CD4-positive, alpha-beta T cell treated with Interleukin-15 for 4 hours (primary cell): ENCODE results near the gene CHFR.
"Not testable (repeated sequence)": the region's sequence is repeated elsewhere in the genome, so short reads cannot be mapped to it uniquely, and the experiment has no call there.

Experiments
- DNase-seq: peaks from one replicate; pipeline ENCODE4 v3.0.0-alpha.2; 2020; ENCODE audit warnings: low spot score

Gene CHFR

DNA sequence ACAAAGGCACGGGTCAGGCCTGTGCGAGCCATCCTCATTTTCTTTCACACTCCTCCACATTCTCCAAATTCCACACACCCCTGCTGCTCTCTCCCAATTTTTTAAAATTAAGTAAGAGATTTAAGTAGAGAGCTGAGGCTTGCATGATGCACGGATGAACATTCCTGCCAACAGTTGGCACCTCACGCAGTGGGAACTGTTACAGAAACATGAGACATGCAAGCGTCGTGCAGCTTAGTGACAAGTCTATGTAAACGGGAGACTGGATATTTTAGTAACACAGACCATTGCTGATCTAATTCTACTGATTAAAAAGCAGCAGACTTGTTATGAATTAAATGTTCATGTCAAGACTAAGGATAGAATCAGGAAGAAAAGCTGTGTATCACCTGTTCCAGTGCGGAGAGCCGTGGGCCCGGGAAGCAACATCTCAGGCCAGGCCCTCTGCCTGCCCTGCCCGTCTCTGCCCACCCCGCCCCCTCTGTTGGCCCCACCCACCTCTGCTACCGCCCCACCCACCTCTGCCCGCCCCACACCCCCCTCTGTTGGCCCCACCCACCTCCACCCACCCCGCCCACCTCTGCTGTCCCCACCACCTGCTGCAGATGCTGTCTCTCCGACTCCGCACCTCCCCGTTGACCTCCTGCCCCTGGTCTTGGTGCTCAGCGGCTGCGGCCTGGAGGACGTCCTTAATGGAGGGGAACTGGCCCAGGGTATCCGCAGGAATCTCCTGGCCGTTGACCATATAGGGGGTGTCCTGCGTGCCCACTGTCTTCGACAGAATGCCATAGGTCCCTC, 79.9 kb downstream of the CHFR start:
- DNase-seq: no peak

DNA sequence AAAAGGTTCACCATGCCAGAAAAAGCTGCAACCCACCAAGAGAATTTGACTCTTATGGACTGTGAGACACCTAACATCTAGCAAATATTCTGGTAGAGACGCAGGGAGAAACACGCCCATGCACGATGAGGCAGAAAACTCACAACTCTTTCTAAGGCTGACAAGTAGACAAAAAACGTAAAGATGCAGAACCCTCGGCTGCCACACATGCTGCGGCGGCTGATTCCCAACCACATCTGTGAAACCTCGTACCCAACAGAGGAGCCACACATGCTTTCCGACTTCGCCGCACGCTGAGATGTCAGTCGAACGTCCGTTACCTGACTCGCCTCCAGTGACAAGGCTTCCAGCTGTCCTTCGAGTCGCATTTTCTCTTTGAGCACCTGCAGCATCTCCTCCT, 80.5 kb downstream of the CHFR start:
- DNase-seq: no peak

DNA sequence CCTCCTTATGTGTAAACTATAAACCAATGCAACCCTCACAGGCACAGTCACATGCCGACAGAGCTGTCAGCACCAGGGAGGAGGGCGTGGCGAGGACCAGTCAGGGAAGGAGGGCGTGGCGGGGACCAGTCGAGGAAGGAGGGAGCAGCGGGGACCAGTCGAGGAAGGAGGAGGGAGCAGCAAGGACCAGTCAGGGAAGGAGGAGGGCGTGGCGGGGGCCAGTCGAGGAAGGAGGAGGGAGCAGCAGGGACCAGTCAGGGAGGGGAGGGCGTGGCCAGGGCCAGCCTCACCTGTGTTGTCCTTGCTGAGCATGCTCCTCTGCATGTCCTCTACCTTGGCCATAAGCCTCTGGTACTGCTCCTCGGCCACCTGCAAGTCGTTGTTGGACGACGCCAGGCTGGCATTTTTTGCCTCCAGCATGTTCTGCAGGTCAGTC, 83.0 kb downstream of the CHFR start:
- DNase-seq: no peak

DNA sequence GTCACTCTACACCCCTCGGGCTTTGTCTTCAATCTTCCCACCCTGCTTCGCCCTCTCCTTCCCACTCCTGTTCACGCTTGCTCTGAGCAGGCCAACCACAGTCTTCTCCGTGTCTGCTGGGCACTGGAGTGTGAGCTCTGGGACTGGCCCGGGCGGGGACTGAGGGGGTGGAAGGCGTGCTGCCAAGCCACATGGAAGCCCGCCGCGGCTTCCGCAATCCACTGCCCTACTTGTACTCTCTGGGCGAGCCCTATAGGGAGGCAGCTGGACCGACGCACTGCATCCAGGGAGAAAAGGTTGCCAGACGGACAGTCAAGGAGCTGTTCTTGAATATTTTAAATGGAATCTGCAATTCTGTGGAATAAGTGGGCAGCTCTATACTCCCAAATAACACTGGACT, 83.5 kb downstream of the CHFR start:
- no peak for DNase-seq

DNA sequence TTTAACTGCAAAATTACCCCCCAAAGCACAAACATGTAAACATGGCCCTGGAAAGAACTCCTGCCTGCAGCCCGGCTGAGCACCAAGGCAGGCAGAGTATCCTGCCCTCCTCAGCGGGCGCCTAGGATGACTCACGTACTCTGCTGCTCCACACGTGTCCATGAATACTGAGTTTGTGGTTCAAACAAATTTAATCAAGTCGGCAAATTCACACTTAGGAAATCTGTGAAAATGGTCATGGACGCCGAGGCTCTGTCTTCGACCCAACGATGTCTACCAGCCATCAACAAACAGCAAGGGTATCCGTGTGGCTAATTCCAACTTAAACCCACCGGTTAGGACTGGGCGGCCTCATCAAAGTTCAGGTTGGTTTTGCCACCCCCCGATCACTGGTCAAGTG, 84.3 kb downstream of the CHFR start:
- no peak for DNase-seq

DNA sequence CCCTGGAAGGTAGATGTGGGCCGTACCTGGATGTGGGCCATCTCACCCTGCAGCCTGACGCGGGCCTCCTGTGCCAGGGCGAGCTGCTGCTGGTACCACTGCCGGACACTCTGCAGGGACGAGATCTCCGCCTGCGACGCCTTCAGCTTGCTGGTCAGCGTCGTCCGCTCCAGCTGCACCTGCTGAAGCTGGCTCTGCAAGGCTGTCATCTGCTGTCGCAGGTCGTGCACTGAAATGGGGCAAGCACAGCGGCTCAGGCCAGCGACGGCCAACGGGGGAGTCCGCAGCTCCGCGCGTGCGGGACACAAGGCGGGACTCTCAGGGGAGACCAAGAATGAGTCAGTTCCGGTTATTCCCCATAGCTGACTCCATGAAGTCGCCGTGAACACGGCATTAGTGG, 85.7 kb downstream of the CHFR start:
- DNase-seq: no peak

DNA sequence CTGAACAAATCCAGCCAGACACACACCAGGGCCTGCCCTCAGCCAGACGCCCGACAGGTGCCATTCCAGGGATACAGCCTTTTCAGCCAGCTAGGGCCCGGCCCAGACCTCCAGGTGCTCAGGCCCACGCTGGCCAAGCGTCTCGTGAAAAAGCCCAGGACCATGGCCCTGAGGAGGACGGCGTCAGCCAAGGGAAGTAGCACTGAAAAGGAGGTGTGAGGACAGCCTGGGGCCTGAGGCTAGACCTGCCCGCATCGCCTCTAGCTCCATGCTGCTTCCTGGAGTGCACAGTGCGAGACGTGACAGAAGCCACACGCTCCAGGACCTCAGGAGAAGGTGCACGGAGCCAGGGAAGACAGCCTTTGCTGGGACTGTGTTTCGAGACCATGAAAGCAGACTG, 88.6 kb downstream of the CHFR start:
- DNase-seq: no peak

DNA sequence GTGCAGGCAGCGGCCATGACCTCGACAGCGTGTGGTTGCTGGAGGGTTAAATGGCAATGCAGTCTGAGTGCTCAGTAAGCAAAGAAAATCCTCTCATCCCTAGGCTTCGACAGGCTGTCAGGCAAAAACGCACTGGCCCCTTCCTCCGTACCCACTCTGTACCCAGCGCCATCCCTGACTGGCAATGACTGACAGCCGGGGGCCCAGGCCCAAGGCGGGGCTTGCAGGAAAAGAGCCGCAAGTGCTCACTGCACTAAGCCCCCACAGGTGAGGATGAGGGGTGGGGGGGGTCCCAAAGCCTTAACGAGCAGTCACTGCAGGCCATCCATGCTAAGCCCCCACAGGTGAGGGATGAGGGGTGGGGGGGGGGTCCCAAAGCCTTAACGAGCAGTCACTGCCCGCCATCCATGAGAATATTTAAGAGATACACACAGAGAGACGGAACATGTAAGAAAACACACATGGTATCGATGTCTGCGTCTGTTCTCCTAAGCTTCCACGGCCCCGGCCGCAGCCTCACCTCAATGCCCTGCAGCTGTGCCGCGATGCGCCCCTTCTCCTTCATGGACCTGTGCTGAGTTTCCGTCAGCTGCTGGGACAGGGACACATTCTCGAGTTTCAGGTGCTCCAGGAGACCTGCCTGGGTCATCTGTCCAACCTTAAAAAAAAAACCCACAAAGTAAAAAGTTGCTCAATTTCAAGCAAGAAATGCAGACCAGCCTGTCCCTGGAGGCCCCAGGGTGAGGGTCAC, 89.4 kb downstream of the CHFR start:
- no peak for DNase-seq

DNA sequence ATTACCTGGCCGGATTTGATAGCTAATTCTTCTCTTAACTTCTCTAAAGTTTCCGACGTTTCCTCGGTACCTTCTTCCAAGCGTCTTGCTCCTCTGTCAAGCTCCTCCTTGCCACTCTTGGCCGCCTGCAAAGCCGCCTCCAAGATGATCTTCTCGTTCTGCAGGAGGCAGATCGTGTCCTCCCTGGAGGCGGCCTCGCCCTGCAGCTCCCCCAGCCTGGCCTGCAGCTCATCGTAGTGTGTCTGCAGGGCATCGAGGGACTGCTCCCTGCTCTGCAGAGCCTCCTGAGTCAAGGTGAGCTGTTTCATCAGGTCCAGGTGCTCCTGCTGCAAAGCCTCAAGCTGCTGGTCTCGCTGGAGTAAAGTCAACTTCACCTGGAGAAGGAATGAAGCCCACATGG, 91.6 kb downstream of the CHFR start:
- no peak for DNase-seq

DNA sequence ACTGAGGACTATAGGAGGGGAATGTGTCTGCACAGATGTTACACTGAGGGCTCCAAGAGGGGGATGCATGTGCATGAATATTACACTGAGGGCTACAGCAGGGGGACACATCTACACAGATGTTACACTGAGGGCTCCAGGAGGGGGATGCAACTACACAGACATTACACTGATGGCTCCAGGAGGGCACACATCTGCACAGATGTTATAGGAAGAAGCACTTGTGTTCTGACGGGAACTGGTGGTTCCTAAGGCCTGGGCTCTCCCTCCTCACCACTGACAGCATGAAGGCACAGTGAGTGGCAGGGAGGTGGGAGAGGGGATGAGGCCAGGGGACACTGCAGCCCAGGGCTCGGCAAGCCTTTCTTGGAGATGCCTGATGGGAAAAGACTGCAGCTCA, 95.5 kb downstream of the CHFR start:
- not testable (repeated sequence) for DNase-seq

DNA sequence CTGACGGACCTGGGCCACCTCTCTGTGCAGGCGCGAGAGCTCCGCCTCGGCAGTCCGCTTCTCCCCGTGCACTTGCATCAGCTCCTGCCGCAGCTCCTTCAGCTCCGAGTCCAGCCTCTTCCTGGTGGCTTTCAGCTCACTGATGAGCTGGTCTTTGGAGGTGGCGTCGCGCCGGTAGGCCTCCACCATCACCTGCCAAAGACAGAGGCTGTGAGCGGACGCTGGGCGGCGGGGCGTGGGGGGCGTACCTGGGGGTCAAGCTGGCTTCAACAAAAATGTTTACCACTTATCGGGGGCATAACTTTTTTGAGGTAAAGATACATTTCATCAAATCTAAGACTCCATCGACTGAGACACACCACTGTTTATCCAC, 98.3 kb downstream of the CHFR start:
- DNase-seq: no peak

DNA sequence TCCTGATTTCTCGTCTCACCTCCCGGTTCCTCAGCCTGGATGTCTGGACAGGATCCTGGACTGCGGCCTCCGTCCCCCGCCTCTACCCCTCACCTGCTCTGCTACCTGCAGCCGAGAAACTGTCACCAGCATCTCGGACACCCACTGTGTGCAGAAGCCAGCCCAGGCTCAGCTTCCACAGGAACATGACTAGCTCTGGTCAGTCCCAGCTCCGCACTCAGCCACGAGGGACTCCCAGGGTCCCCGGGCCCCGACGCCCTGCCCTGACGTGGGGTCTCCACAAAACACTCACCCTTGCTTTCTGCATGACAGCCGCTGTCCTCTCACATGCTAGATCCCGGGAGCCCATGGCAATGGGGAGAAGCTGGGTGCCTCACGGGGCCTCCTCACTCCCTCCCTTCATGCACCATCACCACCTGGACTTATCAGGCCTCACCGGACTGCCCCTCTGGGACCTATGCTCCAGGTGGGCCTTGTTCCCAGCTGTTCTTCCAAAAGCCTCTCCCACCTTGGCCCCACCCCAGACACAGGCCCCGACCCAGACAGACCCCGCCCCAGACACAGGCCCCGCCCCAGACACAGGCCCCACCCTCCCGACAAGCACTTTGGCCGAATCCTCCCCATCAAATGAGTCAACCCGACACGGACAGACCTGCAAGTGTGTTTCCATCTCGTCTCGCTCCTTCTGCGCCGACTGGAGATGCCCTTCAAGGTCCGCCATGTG, 98.9 kb downstream of the CHFR start:
- no peak for DNase-seq

DNA sequence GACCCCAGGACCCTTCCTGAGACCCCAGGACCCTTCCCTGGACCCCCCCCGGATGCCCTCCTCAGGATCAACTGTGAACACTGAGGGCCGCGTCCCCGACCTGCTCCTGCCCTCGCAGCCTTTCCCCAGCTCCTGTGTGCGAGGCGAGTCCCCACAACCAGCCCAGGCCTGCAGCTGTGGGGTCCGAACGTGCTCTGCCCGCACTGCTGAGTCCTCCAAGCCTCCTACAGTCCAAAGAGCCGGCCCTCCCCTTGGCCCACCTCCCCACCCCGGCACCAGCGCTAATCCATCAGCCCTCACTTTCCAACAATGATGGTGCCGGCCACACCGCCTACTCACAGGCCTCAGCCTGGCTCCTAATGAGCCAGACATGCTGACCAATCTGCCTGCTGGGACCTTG, 99.5 kb downstream of the CHFR start:
- DNase-seq: no peak

DNA sequence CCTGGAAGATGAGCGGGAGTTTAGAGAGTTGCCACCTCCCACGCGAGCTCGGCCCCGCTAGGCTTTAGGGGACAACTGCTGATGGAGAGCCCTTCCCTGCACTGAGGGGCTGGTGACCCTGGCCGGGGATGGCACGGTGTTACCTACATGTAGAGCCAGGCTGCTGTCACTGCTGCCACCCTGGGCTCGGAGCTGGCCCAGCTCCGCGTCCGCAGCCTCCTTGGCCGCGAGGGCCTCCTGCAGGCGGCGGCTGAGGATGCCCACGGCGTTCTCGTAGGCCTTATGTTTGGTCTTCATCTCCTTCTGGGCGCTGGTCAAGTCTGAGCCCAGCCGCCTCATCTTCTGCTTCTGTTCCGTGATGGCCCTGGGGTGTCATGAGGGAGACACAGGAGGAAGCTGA, 101.2 kb downstream of the CHFR start:
- DNase-seq: no peak

DNA sequence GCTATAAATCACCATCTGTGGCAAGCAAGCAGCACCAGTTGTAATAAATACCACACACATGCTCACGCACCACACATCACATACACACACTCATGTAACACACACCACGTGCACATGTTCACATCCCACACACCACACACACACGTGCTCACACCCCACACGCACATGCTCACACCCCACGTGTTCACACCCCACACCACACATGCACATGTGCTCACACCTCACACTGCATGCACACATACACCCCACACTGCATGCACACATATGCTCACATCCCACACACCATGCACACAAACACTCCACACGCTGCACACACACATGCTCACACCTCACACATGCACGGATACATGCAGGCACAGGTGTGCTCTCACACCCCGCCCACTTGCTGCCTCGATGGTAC, 102.8 kb downstream of the CHFR start:
- DNase-seq: no peak

DNA sequence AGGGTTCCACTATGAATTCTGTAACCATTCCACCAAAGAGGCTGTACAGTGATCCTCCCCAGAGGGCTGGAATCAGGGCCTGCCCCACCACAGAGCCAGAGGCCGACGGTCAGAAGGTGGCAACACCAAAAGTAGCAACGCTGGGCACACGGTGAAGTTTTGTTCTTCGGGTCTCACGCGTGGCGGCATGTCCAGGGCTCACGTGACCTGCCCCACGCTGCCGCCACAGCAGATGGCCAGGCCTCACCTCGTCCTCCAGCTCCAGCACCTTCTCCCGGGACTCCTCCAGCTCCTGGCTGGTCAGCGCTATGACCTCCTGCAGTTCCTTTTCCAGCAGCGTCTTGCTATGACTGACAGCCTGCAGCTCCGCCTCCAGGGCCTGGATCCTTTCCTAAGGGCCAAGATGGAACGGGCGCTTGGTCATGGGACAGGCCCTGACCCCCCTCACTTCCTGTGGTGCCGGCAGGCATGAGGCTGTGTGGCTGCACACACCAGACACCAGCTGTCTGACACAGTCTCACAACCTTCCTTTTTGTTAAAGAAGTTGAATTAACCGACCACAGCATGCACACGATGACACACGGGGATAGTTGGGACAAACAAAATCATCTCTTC, 103.4 kb downstream of the CHFR start:
- DNase-seq: no peak
